NCI-H128 (cell line): ENCODE measurements around the gene RNF187.
"Not testable (repeated sequence)": the region's sequence is repeated elsewhere in the genome, so short reads cannot be mapped to it uniquely, and the experiment has no call there.

ENCODE experiments used
- DNase-seq: peaks from one replicate; lab custom pipeline; 2025; ENCODE audit not compliant: unreplicated experiment; lab: John Stamatoyannopoulos, UW

Gene RNF187

DNA sequence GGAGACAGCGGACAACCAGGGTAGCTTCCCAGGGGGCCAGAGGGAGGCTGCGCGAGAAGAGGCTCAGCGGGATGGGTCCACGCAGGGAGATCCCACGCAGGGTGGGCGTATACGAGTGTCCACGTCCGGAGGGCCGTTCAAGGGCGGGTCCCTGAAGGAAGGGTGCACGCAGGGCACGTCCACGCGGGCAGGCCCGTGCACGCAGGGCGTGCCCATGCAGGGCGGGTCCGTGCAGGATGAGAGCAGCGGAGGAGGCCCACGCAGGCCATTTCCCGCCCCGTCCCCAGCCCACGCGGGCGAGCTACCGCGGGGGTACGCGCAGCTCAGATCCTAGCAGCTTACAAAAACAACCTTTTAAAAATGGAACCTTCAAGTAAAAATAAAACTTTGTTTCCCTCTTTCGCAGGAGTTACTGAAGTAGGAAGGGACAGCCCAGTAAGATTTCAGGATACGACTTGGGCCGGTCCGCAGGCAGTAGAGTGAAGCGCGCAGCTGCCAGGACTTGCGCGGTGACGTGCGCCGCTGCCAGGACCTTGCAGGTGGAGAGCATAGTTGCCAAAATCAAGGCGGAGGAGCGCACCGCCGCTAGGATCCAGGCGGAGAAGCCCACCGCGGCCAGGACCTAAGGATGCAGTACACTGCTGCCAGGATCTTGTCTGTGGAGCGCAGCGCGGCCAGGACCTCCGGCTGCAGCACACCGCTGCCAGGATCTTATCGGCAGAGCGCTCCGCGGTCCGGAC lies 416 bp upstream of the RNF187 start:
- peak; percentile 64 for DNase-seq

DNA sequence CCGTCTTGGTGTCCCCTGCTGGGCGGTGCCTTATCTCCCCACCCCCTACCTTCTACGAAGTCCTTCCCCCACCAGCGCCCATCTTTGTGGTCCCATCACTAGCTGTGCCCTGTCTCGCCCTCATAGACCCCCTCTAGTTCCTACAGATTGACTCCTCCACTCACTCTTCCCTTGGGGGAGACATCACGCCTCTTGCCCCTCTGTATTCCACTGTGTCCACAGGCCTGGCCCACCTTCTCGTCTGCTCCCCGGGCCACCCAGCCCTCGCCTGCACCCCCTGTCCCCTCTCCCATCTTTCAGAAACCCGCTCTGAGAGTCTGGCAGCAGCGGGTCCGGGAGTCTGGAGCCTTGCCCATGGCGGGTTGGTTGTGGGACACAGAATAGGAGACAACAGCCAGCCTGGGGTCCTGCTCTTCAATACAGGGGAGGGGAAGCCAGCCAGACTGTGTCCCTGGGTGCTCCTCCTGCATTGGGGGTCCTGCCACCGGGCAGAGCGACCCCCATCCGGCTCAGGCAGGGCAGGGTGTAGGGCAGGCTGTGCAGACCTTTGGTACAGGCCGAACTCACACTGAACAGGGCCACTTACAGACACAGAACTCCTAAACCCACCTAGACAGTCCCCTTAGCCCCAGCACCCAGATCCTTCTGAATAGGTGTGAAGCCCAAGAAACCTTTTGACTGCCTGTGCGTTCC lies 1.1 kb downstream of the RNF187 start:
- no peak for DNase-seq

DNA sequence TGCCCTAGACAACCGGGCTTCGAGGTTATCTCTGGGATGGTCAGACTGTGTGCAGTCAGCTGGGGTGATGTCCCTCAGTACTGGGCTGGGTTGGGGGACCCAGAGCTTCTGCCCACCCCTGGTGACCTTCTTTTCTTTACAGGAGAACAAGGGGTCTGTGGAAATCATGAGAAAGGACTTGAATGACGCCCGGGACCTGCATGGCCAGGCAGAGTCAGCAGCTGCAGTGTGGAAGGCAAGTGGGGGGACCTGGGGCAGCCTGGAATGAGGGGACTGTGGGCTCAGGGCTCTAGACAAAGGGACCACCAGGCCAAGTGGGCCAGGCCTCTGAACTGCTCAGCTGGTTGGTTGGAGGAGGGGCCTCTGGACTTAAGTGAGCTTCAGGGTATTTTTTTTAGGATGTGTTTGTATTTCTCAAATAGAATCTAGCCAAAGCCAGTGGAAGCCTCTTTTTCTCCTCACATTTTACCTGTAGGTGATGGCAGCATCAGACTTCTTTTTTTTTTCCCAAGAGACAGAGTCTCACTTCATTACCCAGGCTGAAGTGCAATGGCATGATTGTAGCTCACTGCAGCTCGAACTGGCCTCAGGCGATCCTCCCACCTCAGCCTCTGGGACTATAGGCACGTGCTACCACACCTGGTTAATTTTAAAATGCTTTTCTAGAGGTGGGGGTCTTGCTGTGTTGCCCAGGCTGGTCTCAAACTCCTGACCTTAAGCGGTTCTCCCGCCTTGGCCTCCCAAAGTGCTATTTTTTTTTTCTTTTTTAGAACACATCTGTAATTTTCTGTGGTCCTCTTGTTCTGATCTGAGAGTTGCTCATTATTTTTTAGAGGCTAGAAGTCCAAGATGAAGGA lies 1.9 kb downstream of the RNF187 start:
- DNase-seq = no peak

DNA sequence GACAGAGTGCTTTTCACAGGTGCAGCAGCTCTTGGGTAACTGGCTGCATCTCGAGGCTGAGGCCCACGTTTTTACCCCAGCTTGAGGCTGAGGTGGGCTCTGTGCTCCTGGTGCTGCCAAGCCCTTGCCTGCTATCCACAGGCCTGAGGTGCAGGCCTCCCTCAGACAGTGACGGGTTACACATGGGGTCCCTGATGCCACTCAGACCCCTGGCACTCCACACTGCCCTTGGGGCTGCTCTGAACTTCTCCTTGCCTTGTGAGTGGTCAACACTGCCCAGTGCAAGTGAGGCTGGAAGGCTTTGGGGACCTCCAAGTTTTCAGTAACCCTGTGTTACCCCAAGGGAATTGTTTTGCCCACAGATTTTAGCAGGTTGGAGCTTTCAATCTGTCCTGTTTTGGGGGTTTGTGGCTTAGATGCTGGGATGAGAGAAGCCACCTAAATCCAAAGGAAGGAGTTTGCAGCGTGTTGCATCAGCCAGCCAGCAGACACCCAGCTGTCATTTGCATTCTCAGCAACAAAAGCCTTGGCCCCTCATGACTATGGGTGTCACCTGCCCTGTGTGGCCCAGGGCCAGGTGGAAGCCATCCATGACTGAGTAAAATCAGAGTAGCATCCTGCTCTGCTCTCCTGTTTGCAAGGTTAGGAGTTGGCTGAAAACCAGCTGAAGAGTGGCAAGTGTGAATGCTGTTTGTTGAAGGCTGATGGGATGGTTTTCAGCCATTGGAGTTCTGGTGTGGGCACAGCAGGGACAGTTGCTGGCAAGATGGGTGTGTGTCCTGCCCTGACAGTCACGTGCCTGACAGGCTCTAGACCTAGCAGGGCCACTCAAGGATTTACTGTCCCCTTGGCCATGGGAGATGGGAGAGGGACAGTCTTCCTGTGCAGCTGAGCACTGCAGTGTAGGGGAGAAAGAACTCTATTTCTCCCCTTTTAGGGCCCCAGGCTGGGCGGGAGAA lies 3.2 kb downstream of the RNF187 start:
- DNase-seq = peak; percentile 86

DNA sequence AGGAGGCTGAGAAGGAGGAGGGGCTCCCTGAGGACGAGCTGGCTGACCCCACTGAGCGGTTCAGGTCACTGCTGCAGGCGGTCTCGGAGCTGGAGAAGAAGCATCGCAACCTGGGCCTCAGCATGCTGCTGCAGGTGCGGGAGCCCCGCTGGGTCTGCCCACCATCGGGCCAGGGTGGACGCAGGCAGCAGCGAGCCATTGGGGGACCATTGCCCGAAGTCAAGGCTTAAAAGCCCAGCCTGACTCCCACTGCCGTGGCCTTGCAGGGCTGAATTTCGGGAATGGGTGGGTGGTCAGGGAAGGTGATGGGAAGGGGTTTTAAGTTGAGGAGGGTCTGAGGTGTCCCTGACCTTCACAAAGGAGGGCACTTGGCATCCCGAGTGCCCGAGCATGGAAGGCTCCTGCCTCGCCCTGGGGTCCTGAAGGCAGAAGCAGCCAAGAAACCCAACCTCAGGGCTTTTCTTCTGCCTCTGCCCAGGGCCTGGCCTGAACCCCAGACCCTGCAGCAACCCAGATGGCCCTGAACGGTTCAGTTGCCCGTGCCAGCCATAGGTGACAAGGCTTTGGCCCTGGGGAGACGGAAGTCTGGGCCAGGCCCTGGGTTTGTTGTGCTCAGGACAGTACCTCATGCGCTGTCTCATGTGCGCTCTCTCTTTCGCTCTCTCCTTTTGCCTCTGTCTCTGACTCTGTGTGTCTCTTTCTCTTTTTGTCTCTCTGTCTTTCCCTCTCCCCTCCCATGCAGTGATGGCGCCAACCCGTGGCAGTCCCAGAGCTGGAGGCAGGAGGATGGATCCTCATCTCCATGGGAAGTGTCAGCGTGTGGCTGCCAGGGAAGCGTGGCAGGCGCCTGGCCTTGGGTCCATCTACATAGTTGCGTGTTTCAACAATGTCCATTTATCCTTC lies 6.2 kb downstream of the RNF187 start:
- no peak for DNase-seq

DNA sequence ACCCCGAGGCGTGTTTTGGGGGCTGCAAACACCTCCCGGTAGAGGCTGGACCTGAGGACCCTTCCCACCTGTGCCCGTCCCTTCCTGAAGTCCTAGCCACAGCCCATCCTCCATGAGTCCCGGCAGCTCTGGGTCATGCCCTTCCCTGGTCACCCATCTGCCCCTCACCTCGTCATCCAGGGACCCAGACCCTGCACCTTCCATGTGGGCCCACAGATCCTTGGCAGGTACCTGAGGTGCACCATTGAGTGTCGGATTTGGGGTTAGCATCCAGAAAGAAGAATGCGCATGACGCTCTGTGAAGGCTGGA lies 6.8 kb downstream of the RNF187 start:
- no peak for DNase-seq

DNA sequence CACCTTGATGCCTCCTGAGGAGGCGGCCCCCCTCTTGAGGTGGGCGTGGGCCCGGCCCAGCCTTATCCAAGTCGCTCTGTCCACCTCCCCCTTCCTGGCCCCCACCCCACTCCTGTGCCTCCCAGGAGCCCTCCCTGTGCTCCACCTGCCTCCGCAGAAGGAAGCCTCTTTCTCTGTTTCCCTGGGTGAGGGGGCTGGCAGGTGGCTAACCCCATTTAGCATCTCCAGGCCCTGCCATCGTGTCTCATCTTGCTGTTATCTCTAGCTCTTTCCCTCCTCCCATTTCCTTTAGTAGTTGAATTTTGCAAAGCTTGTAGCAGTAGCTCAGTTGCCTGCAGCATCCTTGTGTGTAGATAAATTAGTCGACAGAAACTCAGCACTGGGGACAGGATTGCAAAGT lies 7.2 kb downstream of the RNF187 start:
- no peak for DNase-seq

DNA sequence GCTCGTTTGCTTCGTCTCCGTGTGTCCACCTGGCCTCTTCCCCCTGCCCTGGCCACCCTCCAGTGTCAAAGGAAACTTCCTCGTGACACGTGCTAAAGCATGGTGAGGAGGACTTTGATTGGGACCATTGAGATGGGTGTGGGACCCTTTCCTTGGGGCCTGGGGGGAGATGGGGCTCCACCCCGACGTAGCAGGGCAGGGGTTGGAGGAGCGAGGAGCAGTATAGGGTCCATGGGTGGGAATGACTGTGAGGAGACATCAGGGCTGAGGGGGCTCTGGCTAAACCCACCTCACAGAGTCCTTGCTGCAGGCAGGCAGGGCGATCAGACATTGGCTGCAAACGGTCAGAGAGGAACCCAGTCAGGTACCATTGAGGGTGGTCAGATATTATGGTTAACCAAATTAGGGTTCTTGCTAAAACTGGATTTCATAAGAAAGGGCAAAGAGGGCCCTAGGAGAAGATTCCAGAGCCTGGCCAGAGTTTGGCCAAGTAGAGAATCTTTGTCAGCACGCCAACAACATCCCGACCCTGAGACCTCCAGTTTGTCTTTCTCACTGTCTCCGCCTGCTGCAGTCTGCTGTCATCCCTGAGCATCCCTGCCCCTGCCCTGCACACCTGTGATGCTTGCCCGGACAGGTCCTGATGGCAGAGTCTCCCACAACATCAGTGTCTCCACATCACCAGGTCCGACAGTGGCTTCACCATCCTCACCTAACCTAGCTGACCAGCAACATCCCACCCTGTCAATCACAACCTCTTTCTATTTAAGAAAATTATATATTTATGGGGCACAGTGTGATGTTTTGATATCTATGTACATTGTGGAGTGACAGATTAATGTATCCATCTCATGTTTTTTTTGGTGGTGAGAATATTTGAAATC lies 8.0 kb downstream of the RNF187 start:
- no peak for DNase-seq

DNA sequence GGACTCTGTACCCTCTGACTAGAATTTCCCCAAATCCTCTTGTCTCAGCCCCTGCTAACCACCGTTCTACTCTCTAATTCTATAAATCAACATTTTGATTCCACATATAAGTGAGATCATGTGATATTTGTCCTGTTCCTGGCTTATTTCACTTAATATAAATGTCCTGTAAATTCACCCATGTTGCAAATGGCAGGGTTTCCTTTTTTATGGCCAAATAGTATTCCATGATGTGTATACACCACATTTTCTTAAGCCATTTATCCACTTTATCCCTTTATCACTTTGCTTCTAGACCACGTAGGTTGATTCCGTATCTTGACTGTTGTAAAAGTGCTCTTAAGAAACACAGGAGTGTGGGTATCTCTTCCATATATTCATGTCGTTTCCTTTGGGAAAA lies 8.9 kb downstream of the RNF187 start:
- DNase-seq = no peak

DNA sequence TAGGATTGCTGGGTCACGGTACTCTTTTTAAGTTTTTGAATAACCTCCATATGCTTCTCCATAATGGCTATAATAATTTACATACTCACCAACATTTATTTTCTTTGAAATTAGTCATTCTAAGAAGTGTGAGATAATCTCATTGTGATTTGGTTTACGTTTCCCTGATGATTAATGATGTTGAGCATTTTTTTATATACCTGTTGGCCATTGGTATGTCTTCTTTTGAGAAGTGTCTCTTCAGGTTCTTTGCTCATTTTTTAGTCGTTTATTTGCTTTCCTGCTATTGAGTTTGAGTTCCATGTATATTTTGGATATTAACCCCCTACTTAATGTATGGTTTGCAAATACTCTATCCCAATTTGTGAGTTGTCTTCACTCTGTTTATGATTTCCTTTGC lies 9.3 kb downstream of the RNF187 start:
- no peak for DNase-seq

DNA sequence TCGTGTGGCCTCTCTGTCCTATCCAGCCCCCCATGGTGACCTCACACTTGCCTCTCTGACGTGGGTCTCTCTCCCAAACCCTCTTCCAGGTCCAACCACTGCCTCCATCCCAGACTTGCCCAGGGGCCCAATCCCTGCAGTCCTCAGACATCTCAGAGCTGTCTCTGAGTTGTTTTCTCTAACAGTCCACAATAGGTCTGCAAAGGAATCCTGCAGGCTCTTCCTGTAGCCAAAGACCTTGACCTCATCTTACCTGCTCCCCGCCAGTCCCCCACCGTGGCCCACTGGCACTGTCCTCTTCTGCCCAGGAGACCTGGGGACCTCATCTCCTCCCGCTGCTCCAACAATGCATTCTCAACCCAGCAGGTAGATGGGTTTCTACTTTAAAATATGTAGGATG lies 10.0 kb downstream of the RNF187 start:
- DNase-seq = no peak

DNA sequence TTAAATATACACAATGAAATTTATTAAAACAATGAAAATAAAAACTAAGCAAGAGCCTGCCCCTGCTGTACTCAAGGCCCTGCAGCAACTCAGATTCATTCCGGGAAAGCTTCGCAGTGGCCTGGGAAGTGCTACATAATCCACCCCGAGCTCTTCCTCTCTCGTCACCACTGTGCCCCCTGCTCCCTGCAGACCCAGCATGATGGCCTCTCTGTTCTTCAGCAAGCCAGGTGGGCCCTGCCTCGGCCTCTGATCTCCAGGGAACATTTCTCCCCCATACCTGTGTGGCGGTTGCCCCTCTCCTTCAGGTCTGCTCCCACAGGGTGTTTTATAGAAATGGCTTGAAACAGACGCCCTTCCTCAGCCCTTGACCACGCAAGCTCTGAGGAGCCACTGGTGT lies 10.6 kb downstream of the RNF187 start:
- no peak for DNase-seq

DNA sequence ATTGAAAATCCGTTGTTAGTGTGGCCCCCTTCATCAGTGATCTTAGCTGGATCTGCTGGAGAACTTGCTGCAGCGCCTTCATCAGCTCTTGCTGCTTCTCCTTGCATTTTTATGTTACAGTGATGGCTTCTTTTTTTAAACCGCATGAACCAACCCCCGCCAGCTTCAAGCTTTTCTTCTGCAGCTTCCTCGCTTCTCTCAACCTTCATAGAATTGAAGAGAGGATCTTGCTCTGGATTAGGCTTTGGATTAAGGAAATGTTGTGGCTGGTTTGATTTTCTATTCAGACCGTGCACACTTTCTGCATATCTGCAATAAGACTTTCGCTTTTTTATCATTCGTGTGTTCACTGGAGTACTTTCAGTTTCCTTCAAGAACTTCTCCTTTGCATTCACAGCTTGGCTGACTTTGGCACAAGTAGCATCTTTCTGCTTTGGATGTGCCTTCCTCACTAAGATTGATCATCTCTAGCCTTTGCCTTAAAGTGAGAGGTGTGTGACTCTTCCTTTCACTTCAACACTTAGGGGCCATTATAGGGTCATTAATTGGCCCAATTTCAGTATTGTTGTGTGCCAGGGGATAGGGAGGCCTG lies 13.1 kb downstream of the RNF187 start:
- DNase-seq = no peak

DNA sequence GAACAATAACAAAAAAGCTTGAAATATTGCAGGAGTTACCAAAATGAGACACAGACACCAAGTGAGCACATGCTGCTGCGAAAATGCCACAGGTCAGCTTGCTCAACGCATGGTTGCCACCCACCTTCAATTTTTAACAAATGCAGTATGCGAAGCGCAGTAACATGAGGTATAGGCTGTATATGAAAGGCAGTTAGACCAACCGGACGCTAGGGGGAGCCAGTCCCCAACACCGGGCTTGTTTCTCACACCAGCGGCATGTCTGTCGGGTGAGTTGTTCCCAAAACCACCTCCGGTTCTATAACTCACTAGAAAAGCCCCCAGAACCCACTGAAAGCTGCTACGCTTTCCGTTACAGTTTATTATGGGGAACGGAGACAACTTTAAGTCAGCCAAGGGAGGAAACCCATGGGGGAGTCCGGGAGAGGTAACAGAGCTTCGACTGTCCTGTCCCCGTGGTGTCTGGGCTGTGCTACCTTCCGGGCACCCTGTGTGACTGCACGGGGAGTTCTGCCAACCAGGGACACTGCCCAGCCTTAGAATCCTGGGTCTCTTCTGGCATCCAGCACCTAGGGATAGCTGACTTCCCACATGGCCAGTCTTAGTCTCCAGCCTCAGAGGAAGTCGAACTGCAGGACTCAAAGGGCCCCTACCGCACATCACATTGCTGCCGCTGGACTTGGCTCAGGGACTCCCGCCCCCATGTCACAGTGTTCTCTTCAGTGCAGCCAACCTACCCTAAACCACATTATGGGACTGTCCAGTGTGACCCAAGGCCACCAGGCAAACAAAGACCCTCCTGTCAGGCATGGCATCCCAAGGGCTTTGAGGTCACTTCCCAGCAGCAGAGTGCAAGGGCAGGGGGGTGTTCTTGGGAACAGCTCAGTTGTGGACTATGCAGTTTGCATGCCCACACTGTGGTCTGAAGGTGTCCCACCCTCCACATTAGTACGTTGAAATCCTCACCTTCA lies 14.0 kb downstream of the RNF187 start:
- DNase-seq = peak; percentile 60

DNA sequence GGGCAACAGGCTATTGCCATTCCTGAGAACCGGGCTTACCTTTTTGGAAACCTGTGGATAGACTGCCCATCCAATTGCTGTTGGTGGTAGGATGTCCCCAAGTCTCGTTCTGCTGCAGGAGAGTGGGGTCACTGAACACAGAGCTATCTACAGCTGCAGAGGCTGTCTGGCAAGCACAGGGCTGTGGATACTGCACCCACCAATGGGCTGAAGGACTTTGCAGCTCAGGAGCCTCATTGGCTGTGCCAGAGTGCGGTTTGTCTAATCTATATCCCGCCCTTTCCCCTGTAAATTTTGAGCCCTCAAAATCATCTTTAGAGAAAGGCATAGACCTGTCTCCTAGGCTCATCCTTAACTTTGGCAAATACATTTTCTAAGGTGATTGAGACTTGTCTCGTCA lies 15.3 kb downstream of the RNF187 start:
- no peak for DNase-seq

DNA sequence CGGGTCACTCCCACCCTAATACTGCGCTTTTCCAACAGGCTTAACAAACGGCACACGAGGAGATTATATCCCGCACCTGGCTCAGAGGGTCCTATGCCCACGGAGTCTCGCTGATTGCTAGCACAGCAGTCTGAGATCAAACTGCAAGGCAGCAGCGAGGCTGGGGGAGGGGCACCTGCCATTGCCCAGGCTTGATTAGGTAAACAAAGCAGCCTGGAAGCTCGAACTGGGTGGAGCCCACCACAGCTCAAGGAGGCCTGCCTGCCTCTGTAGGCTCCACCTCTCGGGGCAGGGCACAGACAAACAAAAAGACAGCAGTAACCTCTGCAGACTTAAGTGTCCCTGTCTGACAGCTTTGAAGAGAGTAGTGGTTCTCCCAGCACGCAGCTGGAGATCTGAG lies 18.8 kb downstream of the RNF187 start:
- not testable (repeated sequence) for DNase-seq

DNA sequence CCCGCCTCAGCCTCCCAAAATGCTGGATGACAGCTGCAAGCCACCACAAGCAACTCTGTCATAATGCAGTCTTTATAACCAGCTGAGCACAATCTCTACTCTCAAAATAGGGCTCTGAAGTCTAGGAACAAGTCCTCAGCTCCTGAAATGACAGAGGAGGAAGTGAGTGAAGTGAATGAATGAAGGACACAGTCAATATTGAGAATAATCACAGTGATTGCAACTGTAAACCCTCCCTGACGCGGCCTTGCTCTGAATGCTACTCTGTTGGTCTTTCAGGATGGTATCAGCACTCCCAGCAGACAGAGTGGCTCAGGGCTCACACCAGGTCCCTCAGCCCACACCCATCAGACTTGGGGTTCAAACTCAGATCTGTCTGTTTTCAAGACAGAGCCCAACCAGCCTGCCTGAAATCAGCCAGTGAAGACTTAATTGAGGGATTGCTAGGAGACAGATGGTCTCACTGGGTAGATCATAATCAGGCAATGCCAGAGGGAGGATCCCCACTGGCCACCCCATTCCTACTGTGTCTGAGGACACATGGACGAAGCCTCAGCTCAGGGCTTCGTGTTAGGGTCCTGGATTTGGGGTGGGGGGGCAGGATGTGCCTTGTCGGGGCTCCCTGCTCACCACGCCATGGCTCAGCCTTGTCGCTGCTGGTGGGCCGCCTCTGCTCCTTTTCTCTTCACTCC lies 20.9 kb downstream of the RNF187 start:
- no peak for DNase-seq
